Panc1 (cell line): ENCODE results near the gene MYMK.

Experiments used
- CTCF ChIP-seq: fragments of 450-650 bp; IDR thresholded peaks from 2 replicates; pipeline ENCODE4 v1.5.1; 2017; ENCODE audit warnings: mild to moderate bottlenecking
- SIN3A ChIP-seq: IDR thresholded peaks from 2 replicates; pipeline ENCODE4 v1.6.1; 2012; ENCODE audit warnings: low read depth, mild to moderate bottlenecking, low read length, moderate library complexity, borderline replicate concordance; ENCODE audit not compliant: insufficient read depth

GRCh38 chr9:133569121-133569785 lies 44.5 kb upstream of the MYMK start:
- TF ChIP-seq CTCF (no peak), SIN3A (no peak)
